HCT116 (cell line): ENCODE results near the gene ARHGEF37. TPM values are rescaled to one million over a fixed set of nuclear protein-coding genes. Genes with fewer than 3 reads are reported as not detected.

Experiments
- ATAC-seq: fragments of 200-7000 bp; cut with Tn5 transposase; 2 replicates; pipeline ENCODE4 v1.9.1; 2020; ENCODE audit warnings: mild to moderate bottlenecking, moderate library complexity
- BruUV-seq: library from RNA; stranded (reverse); fragments of 400-500 nt; replicated peaks from 2 replicates; lab custom pipeline; 2021; lab: Mats Ljungman, UMichigan
- CTCF ChIA-PET: fragments of 300-600 bp; sonication (Branson Sonifier 250); formaldehyde crosslinking; loops from one replicate; lab custom pipeline; 2021; ENCODE audit warnings: antibody characterized with exemption; lab: Charles Lee
- POLR2A ChIA-PET: fragments of 300-600, 350-600 bp; sonication (Branson Sonifier 250); formaldehyde crosslinking; loops from one replicate; lab custom pipeline; 2021; ENCODE audit warnings: antibody characterized with exemption; lab: Charles Lee
- RAD21 ChIA-PET, 2 experiments: fragments of 300-600 bp; sonication (Branson Sonifier 250); formaldehyde crosslinking; loops; one replicate each; lab custom pipeline; 2023; ENCODE audit warnings: low total read pairs in 2 of 2; ENCODE audit not compliant: uncharacterized antibody in 2 of 2, unreplicated experiment in 2 of 2, low non-redundant PET in 1 of 2; lab: Charles Lee
- DNase-seq: peaks from one replicate; pipeline ENCODE4 v3.0.0-alpha.2; 2010; ENCODE audit warnings: low read depth, low spot score
- H2AFZ ChIP-seq: fragments of 200-600 bp; shearing (Covaris generic), sonication (generic); 2 replicates; pipeline ENCODE4 v1.6.1; 2017; ENCODE audit warnings: low read depth, mixed run types, mixed read lengths, antibody characterized with exemption, low read length; ENCODE audit not compliant: poor library complexity, severe bottlenecking
- H3K27ac ChIP-seq: 2 replicates; pipeline ENCODE4 v1.5.1; 2012; ENCODE audit warnings: low read depth, low read length
- H3K27me3 ChIP-seq: fragments of 200-600 bp; sonication (generic); 2 replicates; pipeline ENCODE4 v1.6.1; 2016; ENCODE audit warnings: mixed run types, low read length, mixed read lengths; ENCODE audit not compliant: insufficient read depth
- H3K36me3 ChIP-seq, 2 experiments: fragments of 200-500 bp in 1 of 2; fragments of 200-600 bp in 1 of 2; sonication (Bioruptor generic) in 1 of 2; sonication (generic) in 1 of 2; 2 replicates each; pipeline versions ENCODE4 v1.5.1 to v1.6.1; 2014 to 2016; ENCODE audit warnings: low read length in 2 of 2, inconsistent platforms in 1 of 2, mixed read lengths in 1 of 2, mixed run types in 1 of 2; ENCODE audit not compliant: insufficient read depth in 2 of 2, control insufficient read depth in 1 of 2
- H3K4me1 ChIP-seq, 2 experiments: fragments of 200-600 bp in 1 of 2; sonication (generic) in 1 of 2; 2 replicates each; pipeline versions ENCODE4 v1.5.1 to v1.6.1; 2012 to 2017; ENCODE audit warnings: low read length in 2 of 2, inconsistent platforms in 1 of 2, mild to moderate bottlenecking in 1 of 2, mixed read lengths in 1 of 2, mixed run types in 1 of 2, moderate library complexity in 1 of 2; ENCODE audit not compliant: insufficient read depth in 2 of 2, control insufficient read depth in 1 of 2
- H3K4me2 ChIP-seq: fragments of 200-600 bp; sonication (generic); 2 replicates; pipeline ENCODE4 v1.6.1; 2017; ENCODE audit warnings: mixed run types, low read length, mixed read lengths
- H3K4me3 ChIP-seq, 2 experiments: fragments of 200-600 bp in 1 of 2; sonication (generic) in 1 of 2; replicated peaks in 1 of 2; 2 replicates each; pipeline ENCODE4 v1.5.1; 2011 to 2016; ENCODE audit warnings: low read length in 2 of 2, control low read depth in 1 of 2, low read depth in 1 of 2, mild to moderate bottlenecking in 1 of 2, mixed read lengths in 1 of 2, mixed run types in 1 of 2
- H3K79me2 ChIP-seq: fragments of 200-600 bp; sonication (generic); 2 replicates; pipeline ENCODE4 v1.6.1; 2017; ENCODE audit warnings: mild to moderate bottlenecking, mixed run types, low read length, moderate library complexity, mixed read lengths; ENCODE audit not compliant: insufficient read depth
- H3K9ac ChIP-seq: fragments of 200-600 bp; sonication (generic); 2 replicates; pipeline ENCODE4 v1.6.1; 2016; ENCODE audit warnings: low read length, mixed read lengths
- H3K9me2 ChIP-seq: fragments of 200-600 bp; sonication (generic), shearing (Covaris generic); 2 replicates; pipeline ENCODE4 v1.6.1; 2017; ENCODE audit warnings: mixed run types, mild to moderate bottlenecking, moderate library complexity; ENCODE audit not compliant: insufficient read depth
- H3K9me3 ChIP-seq, 2 experiments: fragments of 200-500 bp in 1 of 2; fragments of 200-600 bp in 1 of 2; sonication (Bioruptor generic) in 1 of 2; sonication (generic) in 1 of 2; 2 replicates each; pipeline ENCODE4 v1.6.1; 2014 to 2017; ENCODE audit warnings: low read length in 2 of 2, mixed read lengths in 2 of 2, inconsistent platforms in 1 of 2, low read depth in 1 of 2, mild to moderate bottlenecking in 1 of 2, mixed run types in 1 of 2, moderate library complexity in 1 of 2; ENCODE audit not compliant: control insufficient read depth in 1 of 2, insufficient read depth in 1 of 2
- H4K20me1 ChIP-seq: fragments of 200-600 bp; sonication (generic), shearing (Covaris generic); 2 replicates; pipeline ENCODE4 v1.6.1; 2017; ENCODE audit warnings: mixed run types, mild to moderate bottlenecking, moderate library complexity; ENCODE audit not compliant: insufficient read depth
- CBX3 ChIP-seq: IDR thresholded peaks from 2 replicates; pipeline ENCODE4 v1.6.1; 2012; ENCODE audit warnings: low read depth
- RAD21 ChIP-seq: IDR thresholded peaks from 2 replicates; pipeline ENCODE4 v1.6.1; 2012; ENCODE audit warnings: low read depth, mild to moderate bottlenecking
- SIN3A ChIP-seq: IDR thresholded peaks from 2 replicates; pipeline ENCODE4 v1.6.1; 2012; ENCODE audit warnings: low read depth
- SP1 ChIP-seq: IDR thresholded peaks from 2 replicates; pipeline ENCODE4 v1.6.1; 2012; ENCODE audit warnings: low read depth
- TCF7L2 ChIP-seq: IDR thresholded peaks from 2 replicates; pipeline ENCODE4 v1.7.0; 2011; ENCODE audit warnings: borderline replicate concordance, inconsistent platforms; ENCODE audit not compliant: insufficient read depth, insufficient read length; ENCODE audit errors: extremely low read depth
- YY1 ChIP-seq: IDR thresholded peaks from 2 replicates; pipeline ENCODE4 v1.6.1; 2011; ENCODE audit warnings: low read length, low read depth, moderate library complexity, mild to moderate bottlenecking; ENCODE audit not compliant: insufficient replicate concordance; ENCODE audit errors: extremely low read depth
- ZBTB33 ChIP-seq: IDR thresholded peaks from 2 replicates; pipeline ENCODE4 v1.6.1; 2011; ENCODE audit warnings: mild to moderate bottlenecking, low read length, moderate library complexity; ENCODE audit not compliant: insufficient replicate concordance; ENCODE audit errors: extremely low read depth
- ZFX ChIP-seq: fragments of 450-650 bp; IDR thresholded peaks from 2 replicates; pipeline ENCODE4 v1.6.1; 2017
- intact Hi-C: fragments of 100-400 bp; cut with micrococcal nuclease; formaldehyde crosslinking; loops from 2 replicates; pipeline ENCODE4 v1.10.0; 2022
- total RNA-seq: library from RNA; stranded (reverse); gene quantifications from one replicate; pipeline ENCODE4 v1.2.1, GENCODE V29; 2021; ENCODE audit not compliant: unreplicated experiment
- TF ChIP-seq, protein P1 (sequence below): IDR thresholded peaks from 2 replicates; pipeline ENCODE4 v1.6.1; 2012
- TF ChIP-seq, protein P2 (sequence below): IDR thresholded peaks from 2 replicates; pipeline ENCODE4 v1.6.1; 2012
- TF ChIP-seq, protein P3 (sequence below), 3 experiments: fragments of 200-600 bp in 1 of 3; sonication (generic) in 1 of 3; IDR thresholded peaks in 2 of 3; conservative IDR thresholded peaks in 1 of 3; 2 replicates each; pipeline ENCODE4 v1.5.1; 2012 to 2017; ENCODE audit warnings: low read depth in 2 of 3, low read length in 2 of 3, antibody characterized with exemption in 1 of 3, borderline replicate concordance in 1 of 3, control low read depth in 1 of 3, mild to moderate bottlenecking in 1 of 3, mixed read lengths in 1 of 3, mixed run types in 1 of 3, moderate library complexity in 1 of 3; ENCODE audit not compliant: insufficient read depth in 1 of 3

Gene ARHGEF37
- total RNA-seq, 1 experiment from 2014 or later = 7.0 TPM

GRCh38 chr5:149681252-149681651 lies 100.0 kb downstream of the ARHGEF37 start:
- H3K79me2 ChIP-seq = no peaks in the 10 kb centered on the region
- no peaks in the 10 kb centered on the region for H3K9me2 ChIP-seq
- H3K4me1 ChIP-seq = no peaks in the 10 kb centered on the region
- H3K9ac ChIP-seq = no peak overlapping the region
- H2AFZ ChIP-seq = no peak overlapping the region
- ChIA-PET RAD21 (no interaction called here), CTCF (no interaction called here), POLR2A (no interaction called here)
- BruUV-seq = no TSS peak
- no peak overlapping the region for H3K4me3 ChIP-seq
- H4K20me1 ChIP-seq = no peaks in the 10 kb centered on the region
- no peak for TF ChIP-seq RAD21
- no peak for TF ChIP-seq TCF7L2
- no peak for TF ChIP-seq SIN3A
- no peak for DNase-seq
- H3K4me2 ChIP-seq = no peak overlapping the region
- H3K9me3 ChIP-seq = no peaks in the 10 kb centered on the region
- intact Hi-C loops = no loop called here
- peaks cover 17% of the 10 kb centered on the region; the same call in 1 of the 2 replicates for H3K27me3 ChIP-seq
- H3K27ac ChIP-seq = no peak overlapping the region
- no peak for ATAC-seq
- H3K36me3 ChIP-seq = no peaks in the 10 kb centered on the region

DNA sequence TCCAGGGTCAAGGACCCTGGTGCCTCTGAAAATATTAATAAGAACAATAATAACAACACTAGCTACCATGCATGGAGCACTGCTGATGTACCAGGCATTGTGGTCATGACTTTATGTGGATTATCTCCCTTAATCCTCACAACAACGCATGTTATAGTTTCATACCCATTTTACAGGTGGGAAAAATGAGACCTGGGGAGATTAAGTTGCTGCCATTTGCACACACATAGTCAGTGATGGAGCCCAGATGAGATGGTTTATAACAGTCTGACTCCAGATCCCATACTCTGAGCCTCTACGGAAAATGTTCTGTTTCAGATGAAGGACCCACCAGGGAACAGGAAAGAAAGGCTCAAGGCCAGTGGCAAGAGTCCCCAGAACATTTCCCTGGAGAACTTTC lies 100.6 kb downstream of the ARHGEF37 start:
- no peak for ATAC-seq
- intact Hi-C loops = no loop called here
- ChIA-PET POLR2A (no interaction called here), RAD21 (no interaction called here), CTCF (no interaction called here)
- no peak overlapping the region for H3K9ac ChIP-seq
- no peaks in the 10 kb centered on the region for H3K36me3 ChIP-seq
- TF ChIP-seq SIN3A = no peak
- TF ChIP-seq, protein P1, sequence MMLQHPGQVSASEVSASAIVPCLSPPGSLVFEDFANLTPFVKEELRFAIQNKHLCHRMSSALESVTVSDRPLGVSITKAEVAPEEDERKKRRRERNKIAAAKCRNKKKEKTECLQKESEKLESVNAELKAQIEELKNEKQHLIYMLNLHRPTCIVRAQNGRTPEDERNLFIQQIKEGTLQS = no peak
- TF ChIP-seq, protein P2, sequence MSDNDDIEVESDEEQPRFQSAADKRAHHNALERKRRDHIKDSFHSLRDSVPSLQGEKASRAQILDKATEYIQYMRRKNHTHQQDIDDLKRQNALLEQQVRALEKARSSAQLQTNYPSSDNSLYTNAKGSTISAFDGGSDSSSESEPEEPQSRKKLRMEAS = no peak
- no peak for TF ChIP-seq ZBTB33
- TF ChIP-seq TCF7L2 = no peak
- TF ChIP-seq YY1 = no peak
- TF ChIP-seq, protein P3, sequence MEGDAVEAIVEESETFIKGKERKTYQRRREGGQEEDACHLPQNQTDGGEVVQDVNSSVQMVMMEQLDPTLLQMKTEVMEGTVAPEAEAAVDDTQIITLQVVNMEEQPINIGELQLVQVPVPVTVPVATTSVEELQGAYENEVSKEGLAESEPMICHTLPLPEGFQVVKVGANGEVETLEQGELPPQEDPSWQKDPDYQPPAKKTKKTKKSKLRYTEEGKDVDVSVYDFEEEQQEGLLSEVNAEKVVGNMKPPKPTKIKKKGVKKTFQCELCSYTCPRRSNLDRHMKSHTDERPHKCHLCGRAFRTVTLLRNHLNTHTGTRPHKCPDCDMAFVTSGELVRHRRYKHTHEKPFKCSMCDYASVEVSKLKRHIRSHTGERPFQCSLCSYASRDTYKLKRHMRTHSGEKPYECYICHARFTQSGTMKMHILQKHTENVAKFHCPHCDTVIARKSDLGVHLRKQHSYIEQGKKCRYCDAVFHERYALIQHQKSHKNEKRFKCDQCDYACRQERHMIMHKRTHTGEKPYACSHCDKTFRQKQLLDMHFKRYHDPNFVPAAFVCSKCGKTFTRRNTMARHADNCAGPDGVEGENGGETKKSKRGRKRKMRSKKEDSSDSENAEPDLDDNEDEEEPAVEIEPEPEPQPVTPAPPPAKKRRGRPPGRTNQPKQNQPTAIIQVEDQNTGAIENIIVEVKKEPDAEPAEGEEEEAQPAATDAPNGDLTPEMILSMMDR (IDR thresholded peaks at IDR 0.05 in 2 of 3, conservative IDR thresholded peaks at IDR 0.05 in 1 of 3; ENCODE audit: borderline replicate concordance in 1 of 3, insufficient read depth in 1 of 3, low read depth in 2 of 3, low read length in 2 of 3) = no peak
- no peak for TF ChIP-seq RAD21
- no peak for TF ChIP-seq SP1
- TF ChIP-seq ZFX = no peak
- TF ChIP-seq CBX3 = no peak
- no peaks in the 10 kb centered on the region for H4K20me1 ChIP-seq
- no peaks in the 10 kb centered on the region for H3K4me1 ChIP-seq
- H3K79me2 ChIP-seq = no peaks in the 10 kb centered on the region
- no peaks in the 10 kb centered on the region for H3K9me2 ChIP-seq
- DNase-seq = no peak
- H2AFZ ChIP-seq = no peak overlapping the region
- BruUV-seq = no TSS peak
- no peaks in the 10 kb centered on the region for H3K9me3 ChIP-seq
- H3K27me3 ChIP-seq = peaks cover 22% of the 10 kb centered on the region; the same call in 1 of the 2 replicates
- no peak overlapping the region for H3K4me2 ChIP-seq
- no peak overlapping the region for H3K27ac ChIP-seq
- H3K4me3 ChIP-seq = no peak overlapping the region
